GM20000 (cell line): ENCODE data around the gene MRGPRD.

Source experiments
- DNase-seq: peaks from one replicate; pipeline ENCODE4 v3.0.0; 2012; ENCODE audit warnings: low spot score
- CTCF ChIP-seq: IDR thresholded peaks from 2 replicates; pipeline ENCODE4 v1.5.1; 2012; ENCODE audit warnings: mild to moderate bottlenecking, control low read depth; ENCODE audit errors: extremely low read depth, missing control alignments

Gene MRGPRD

GRCh38 chr11:68980776-68981065 lies at the start of gene MRGPRD:
Gene MRGPRD, minus strand, starts transcription at chr11:68980986. Its CDS starts 0 bp downstream, at chr11:68980986.
- DNase-seq, result no peak

GRCh38 chr11:69030301-69030700 lies 49.5 kb upstream of the MRGPRD start:
- no peak for TF ChIP-seq CTCF
- no peak for DNase-seq

More at GRCh38 chr11:68980776-68981065, at the start of gene MRGPRD:
- TF ChIP-seq CTCF, result no peak

- no peak for TF ChIP-seq CTCF
- DNase-seq, result no peak
Measured at GRCh38 chr11:69027704-69028372, 47.1 kb upstream of the MRGPRD start.

- no peak for DNase-seq
- TF ChIP-seq CTCF, result no peak
Measured at GRCh38 chr11:69024509-69024908, 43.7 kb upstream of the MRGPRD start.

GRCh38 chr11:69022260-69022659 lies 41.5 kb upstream of the MRGPRD start:
- DNase-seq, result no peak
- no peak for TF ChIP-seq CTCF

- TF ChIP-seq CTCF, result no peak
- no peak for DNase-seq
Measured at GRCh38 chr11:69018924-69019323, 38.1 kb upstream of the MRGPRD start.

GRCh38 chr11:69017951-69018350 lies 37.2 kb upstream of the MRGPRD start:
- TF ChIP-seq CTCF, result no peak
- DNase-seq, result no peak
